Type B pancreatic cell (in vitro differentiated cells): ENCODE data around the gene SLU7. TPM values are rescaled to one million over a fixed set of nuclear protein-coding genes. Genes with fewer than 3 reads are reported as not detected.
A peak's percentile ranks its signal among the peaks of the same experiment; 100 is the strongest.

Source experiments
- DNase-seq: peaks from one replicate; pipeline ENCODE4 v3.0.0; 2021; ENCODE audit warnings: mixed read lengths; ENCODE audit not compliant: unreplicated experiment; ENCODE audit errors: extremely low spot score
- H3K27ac Mint-ChIP-seq: 2 replicates; pipeline ENCODE4 v1.8.0; 2021; ENCODE audit warnings: mild to moderate bottlenecking, mixed read lengths
- H3K27me3 Mint-ChIP-seq: 2 replicates; pipeline ENCODE4 v1.8.0; 2021; ENCODE audit warnings: mixed read lengths
- H3K36me3 Mint-ChIP-seq: 2 replicates; pipeline ENCODE4 v1.8.0; 2021; ENCODE audit warnings: mixed read lengths
- H3K4me1 Mint-ChIP-seq: one replicate; pipeline ENCODE4 v1.8.0; 2021; ENCODE audit warnings: mixed read lengths; ENCODE audit not compliant: unreplicated experiment
- H3K4me3 Mint-ChIP-seq: 2 replicates; pipeline ENCODE4 v1.8.0; 2021; ENCODE audit warnings: mild to moderate bottlenecking, mixed read lengths
- H3K9me3 Mint-ChIP-seq: 2 replicates; pipeline ENCODE4 v1.8.0; 2021; ENCODE audit warnings: mixed read lengths
- CTCF ChIP-seq: fragments of 200-600 bp; sonication (generic); conservative IDR thresholded peaks from 2 replicates; pipeline ENCODE4 v1.5.0; 2021; ENCODE audit warnings: antibody characterized with exemption, mild to moderate bottlenecking
- total RNA-seq: library from RNA; stranded (reverse); gene quantifications from 2 replicates; pipeline ENCODE4 v1.2.1, GENCODE V29; 2021; ENCODE audit warnings: low replicate concordance

SLU7 gene
- total RNA-seq, 1 donor from 2014 or later = 37.7 TPM

GRCh38 chr5:160421625-160422258 lies 2.9 kb upstream of the SLU7 start, which contains the start of gene PTTG1:
PTTG1 (plus strand) TSS chr5:160421855; CDS start chr5:160422313, 458 bp downstream.
- no peak for TF ChIP-seq CTCF
- Mint-ChIP-seq H3K36me3 (peaks cover 16% of the 10 kb centered on the region), H3K4me3 (peak within 1 kb of the TSS; percentile 98), H3K4me1 (peaks cover 35% of the 10 kb centered on the region), H3K27me3 (no peaks in the 10 kb centered on the region), H3K27ac (peak within 1 kb of the TSS; percentile 59), H3K9me3 (no peaks in the 10 kb centered on the region)
- DNase-seq = peak; percentile 93

- TF ChIP-seq CTCF = no peak
- Mint-ChIP-seq H3K4me1 (peaks cover 39% of the 10 kb centered on the region), H3K27me3 (no peaks in the 10 kb centered on the region), H3K4me3 (peak overlapping the region; percentile 96), H3K36me3 (peaks cover 16% of the 10 kb centered on the region), H3K9me3 (no peaks in the 10 kb centered on the region), H3K27ac (peak overlapping the region; percentile 95)
- no peak for DNase-seq
These were observed 1.4 kb upstream of the SLU7 start for GRCh38 chr5:160420331-160420610.

- TF ChIP-seq CTCF = no peak
- DNase-seq = no peak
- no peaks in the 10 kb centered on the region for H3K27me3 Mint-ChIP-seq
- H3K36me3 Mint-ChIP-seq = peaks cover 10% of the 10 kb centered on the region
- peak overlapping the region; percentile 96 for H3K4me3 Mint-ChIP-seq
- H3K4me1 Mint-ChIP-seq = peaks cover 35% of the 10 kb centered on the region
- H3K9me3 Mint-ChIP-seq = no peaks in the 10 kb centered on the region
- peak overlapping the region; percentile 95 for H3K27ac Mint-ChIP-seq
These were observed 813 bp upstream of the SLU7 start for GRCh38 chr5:160419458-160420330.

GRCh38 chr5:160399402-160400353 lies 19.2 kb downstream of the SLU7 start, which contains the start of gene FAM200C:
FAM200C (minus strand) TSS chr5:160400054; CDS start chr5:160395490, 4,564 bp downstream.
- Mint-ChIP-seq H3K9me3 (no peaks in the 10 kb centered on the region), H3K27me3 (no peaks in the 10 kb centered on the region), H3K36me3 (peaks cover 11% of the 10 kb centered on the region), H3K27ac (peak within 1 kb of the TSS; percentile 94), H3K4me1 (peaks cover 10% of the 10 kb centered on the region), H3K4me3 (peak within 1 kb of the TSS; percentile 89)
- no peak for TF ChIP-seq CTCF
- peak; percentile 93 for DNase-seq

- no peak for TF ChIP-seq CTCF
- peak overlapping the region; percentile 89 for H3K4me3 Mint-ChIP-seq
- H3K4me1 Mint-ChIP-seq = peaks cover 10% of the 10 kb centered on the region
- DNase-seq = no peak
- peak overlapping the region; percentile 94 for H3K27ac Mint-ChIP-seq
- H3K36me3 Mint-ChIP-seq = peaks cover 9% of the 10 kb centered on the region
- H3K9me3 Mint-ChIP-seq = no peaks in the 10 kb centered on the region
- H3K27me3 Mint-ChIP-seq = no peaks in the 10 kb centered on the region
These were observed 20.1 kb downstream of the SLU7 start for GRCh38 chr5:160398806-160399205.
